Dermis microvascular lymphatic vessel endothelial cell (primary cell): ENCODE measurements around the gene TRIM29. TPM values are rescaled to one million over a fixed set of nuclear protein-coding genes. Genes with fewer than 3 reads are reported as not detected.
"Not testable (repeated sequence)": the region's sequence is repeated elsewhere in the genome, so short reads cannot be mapped to it uniquely, and the experiment has no call there.

ENCODE experiments used
- DNase-seq, 2 donors: peaks; one replicate each; pipeline versions ENCODE4 v3.0.0 to v3.0.0-alpha.2; 2010; ENCODE audit warnings: low read depth in 2 of 2
- total RNA-seq: library from RNA; depleted of rRNA; stranded (reverse); fragments of >200 nt; gene quantifications from 2 replicates; pipeline ENCODE4 v1.2.1, GENCODE V29; 2014

TRIM29 gene, protein sequence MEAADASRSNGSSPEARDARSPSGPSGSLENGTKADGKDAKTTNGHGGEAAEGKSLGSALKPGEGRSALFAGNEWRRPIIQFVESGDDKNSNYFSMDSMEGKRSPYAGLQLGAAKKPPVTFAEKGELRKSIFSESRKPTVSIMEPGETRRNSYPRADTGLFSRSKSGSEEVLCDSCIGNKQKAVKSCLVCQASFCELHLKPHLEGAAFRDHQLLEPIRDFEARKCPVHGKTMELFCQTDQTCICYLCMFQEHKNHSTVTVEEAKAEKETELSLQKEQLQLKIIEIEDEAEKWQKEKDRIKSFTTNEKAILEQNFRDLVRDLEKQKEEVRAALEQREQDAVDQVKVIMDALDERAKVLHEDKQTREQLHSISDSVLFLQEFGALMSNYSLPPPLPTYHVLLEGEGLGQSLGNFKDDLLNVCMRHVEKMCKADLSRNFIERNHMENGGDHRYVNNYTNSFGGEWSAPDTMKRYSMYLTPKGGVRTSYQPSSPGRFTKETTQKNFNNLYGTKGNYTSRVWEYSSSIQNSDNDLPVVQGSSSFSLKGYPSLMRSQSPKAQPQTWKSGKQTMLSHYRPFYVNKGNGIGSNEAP
- not detected in 2 replicates for total RNA-seq

DNA sequence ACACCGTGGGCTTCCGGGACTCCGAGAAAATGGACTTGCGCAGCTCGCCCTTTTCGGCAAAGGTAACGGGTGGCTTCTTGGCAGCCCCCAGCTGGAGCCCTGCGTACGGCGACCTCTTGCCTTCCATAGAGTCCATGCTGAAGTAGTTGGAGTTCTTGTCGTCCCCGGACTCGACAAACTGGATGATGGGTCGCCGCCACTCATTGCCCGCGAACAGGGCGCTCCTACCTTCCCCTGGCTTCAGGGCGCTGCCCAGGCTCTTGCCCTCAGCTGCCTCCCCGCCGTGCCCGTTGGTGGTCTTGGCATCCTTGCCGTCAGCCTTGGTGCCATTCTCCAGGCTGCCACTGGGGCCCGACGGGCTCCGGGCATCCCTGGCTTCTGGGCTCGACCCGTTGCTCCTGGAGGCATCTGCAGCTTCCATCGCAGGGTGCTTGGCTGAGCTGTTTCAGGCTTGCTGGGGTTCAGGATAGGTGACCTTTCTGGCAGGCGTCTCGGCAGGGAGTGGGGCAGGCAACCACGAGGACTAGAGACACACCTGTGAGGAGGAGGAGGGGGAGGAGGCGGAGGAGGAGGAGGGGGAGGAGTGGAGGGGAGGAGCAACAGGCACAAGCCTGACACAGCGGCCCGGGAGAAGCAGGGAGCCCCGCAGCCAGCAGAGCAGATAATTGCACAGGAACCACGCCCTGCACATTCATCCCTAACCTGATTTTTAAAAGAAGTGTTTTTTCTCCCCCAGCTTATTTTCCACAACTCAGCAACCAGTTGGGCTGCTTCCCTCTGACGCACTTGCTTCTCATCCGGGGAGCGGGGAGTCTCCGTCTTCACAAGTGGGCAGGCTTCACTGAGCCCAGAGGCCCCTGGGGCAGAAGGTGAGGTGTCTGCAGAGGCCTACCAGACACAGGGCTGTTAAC lies at the start of gene TRIM29:
Gene TRIM29 (minus strand): TSS at position 503 of the 911 bp plus-strand sequence. CDS start 82 bp downstream, at position 421.
- no peak for DNase-seq

DNA sequence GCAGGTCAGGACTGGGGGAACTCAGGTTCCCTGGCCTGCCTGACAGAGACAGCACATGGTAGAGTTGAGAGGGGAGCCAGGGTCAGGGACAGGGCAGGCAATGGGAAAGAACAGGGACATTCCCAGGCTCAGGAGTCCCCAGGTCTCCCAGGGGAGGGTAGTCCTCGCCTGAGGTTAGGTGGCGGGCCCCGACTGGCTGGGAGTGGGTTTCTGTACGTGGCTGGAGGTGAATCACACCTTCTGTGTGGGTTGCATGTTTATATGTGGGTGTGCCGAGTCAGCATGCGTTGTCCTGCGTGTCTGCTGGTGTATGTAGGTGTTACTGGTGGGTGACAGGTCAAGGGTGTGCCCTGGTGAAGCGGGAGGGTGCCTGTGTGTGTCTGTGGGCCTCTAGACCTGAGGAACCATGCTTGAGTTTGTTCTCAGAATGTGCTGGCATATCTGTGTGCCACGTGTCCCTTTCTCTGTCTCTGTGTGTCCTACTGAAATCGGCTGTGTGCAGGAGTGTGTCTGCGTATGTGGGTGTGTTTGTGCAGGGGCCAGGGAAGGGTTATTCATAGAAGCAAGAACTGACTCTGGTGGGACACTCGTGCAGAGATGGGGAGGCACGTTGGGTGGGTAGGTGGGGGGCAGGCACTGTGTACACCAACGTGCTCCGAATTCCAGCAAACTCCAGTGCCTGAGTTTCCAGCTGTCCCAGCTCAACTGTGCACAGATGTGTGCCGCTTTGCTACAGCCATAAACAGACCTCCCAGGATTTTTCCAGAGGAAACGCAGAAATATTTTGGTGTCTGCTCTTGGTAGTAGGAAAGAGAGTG lies 49.1 kb upstream of the TRIM29 start:
- peak in 1 of 2 donors; percentile 37 for DNase-seq

DNA sequence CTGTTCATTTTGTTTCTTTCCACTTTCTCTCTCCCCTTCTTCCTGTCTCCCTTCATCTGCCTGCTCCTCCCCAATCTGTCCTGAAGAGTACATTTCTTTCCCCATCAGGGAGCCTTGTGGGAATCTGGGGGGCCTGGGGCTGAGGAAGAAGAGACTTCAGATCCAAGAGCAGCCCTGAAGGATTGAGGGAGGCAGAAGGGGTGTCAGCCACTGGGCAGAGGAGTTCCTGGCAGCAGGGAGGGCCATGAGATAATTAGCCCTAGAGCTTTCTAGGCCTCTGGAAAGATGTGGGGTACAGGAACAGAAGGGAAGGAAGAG lies 48.5 kb upstream of the TRIM29 start:
- DNase-seq, result no peak

DNA sequence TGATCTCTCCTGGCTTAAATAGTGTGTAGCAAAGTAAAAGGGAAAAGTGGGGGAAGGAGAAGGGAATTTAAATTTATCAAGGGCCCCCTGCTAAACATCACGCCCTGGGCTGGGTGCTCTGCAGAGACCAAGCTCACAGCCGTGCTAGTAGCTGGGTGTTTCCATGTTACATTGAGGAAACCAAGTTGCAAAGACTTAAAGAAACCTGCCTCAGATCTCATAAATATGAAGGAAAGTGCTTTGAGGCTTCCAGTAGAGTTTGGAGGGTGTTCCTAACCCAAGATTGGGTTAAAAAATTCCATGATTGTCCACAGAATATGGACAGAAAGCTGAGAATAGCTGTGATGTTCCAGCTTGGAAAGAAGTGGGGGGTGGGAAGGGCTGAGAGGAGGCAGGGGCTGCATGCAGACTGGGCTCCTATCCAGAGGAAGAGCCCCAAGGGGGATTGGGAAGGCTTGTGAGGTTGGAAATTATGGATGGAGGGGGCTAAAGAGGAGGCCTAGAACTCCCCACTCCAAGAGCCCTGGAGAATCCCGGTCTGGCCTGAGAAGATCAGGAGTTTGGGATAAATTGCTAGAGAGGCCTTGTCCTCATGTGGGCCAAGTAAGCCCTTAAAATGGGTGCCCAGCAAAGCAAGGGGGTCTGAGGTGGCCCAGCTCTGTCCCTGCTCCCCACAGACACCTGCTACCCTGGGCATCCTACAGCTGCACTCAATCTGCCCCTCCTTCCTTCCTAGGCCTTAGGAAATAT lies 48.0 kb upstream of the TRIM29 start:
- no peak for DNase-seq

DNA sequence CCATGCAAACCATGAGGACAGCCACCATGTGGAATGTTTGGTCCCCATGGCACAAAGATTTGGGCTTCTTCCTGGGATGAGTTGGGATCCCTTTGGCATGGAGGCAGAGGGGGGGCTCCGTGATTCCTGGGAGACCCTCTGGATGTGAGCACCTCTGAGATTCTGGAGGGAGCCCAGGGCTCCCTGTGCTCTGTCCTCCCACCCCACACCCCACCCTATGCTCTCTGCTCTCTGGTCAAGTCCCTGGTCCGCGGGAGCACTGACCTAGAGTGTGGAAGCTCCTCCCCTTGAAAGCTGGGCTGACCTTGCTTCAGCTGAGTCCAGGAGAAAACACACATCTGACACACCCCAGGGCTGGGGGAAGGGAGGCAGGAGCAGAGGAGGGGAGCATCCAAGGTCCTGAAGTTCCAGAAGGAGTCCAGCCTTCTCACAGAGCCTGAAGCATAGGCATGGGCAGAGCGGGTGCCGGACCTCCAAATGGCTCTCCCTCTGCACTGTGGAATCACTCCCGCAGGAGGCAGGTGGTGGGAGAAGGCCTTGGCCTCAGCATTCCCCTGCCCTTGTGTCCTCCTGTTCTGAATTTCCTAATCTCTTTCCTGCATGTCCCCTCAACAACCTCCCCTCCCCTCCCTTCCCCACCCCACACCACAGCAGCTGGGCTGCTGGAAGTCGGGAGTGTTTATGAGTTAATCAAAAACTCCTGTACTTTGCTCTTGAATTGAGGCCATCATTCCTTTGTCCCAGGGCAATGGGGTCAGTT lies 47.2 kb upstream of the TRIM29 start:
- DNase-seq, result no peak

DNA sequence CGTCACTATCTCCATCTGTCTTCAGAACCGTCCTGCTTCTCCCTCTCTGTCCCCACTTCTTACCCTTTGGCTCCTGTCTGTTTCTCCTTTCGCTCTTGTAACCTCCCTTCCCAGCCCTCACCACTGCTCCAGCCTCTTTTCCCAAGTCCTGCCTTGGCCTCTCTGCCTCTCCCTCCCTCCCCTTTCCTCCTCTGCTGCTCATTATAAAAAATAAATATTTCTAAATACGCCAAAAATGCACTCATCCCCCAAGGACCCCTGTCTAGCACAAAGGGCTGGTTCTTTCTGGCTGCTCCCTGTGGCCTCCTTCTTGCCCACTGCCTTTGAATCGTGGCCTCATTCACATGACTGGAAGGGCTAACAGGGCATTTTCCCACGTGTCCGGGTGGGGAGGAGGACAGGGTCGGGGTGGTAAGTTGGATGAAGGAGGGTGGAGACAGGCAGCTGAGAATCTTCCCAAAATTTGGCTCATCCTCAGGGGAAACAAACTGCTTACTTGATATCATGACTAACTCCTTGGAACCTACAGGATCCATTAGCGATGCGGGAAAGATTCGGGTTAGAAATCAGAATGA lies 46.5 kb upstream of the TRIM29 start:
- DNase-seq, result no peak

DNA sequence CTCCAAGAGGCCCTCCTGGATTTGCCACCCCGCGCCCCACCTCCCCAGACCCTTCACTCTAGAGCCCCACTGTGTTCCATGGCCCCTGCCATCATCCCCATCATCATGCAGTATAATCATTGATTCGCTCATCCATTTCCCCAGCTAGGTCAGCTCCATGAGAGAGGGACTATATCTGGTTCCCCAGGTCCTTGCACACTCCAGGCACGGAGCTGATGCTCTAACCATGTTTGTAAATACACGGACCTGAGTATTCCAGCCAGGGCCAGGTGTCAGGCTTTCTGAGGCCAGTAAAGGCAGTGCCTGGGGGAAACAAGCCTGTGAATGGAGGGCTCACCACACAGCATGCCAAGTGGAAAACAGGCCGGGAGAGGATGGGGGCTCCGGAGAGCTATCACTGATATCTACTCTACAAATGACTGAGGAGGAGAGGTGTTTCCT lies 45.8 kb upstream of the TRIM29 start:
- DNase-seq, result no peak

DNA sequence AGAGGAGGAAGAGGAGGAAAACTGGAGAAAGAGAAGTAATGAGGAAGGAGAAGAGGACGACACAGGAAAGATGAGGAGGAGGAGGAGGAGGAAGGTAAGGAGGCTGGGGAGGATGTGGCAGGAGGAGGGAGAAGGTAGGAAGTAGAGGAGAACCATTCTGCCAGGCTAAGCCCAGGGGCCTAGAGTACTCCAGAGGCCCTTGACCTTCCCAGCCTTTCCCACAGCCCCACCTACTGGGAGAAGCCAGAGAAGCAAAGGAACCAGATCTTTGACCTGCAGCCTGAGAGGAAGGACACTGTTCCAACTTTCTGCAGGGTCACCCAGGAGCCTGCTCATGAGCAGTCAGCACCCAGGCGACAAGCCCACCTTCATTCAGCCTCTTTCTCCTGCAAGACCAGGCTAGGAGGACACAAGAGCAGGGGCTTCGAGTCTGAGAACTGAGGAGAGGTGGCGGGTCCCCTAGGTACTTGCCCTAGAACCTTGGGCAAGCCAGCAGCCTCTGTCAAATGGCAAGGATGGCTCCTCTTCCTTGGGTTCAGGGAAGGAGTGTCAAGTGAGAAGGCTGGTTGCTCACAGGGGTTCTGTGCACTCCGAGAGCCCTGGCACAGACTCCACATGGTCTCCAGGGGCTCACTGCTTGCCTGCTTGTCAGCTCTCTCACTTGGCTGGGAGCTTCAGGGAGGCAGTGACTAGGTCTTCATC lies 45.0 kb upstream of the TRIM29 start:
- DNase-seq, result no peak

DNA sequence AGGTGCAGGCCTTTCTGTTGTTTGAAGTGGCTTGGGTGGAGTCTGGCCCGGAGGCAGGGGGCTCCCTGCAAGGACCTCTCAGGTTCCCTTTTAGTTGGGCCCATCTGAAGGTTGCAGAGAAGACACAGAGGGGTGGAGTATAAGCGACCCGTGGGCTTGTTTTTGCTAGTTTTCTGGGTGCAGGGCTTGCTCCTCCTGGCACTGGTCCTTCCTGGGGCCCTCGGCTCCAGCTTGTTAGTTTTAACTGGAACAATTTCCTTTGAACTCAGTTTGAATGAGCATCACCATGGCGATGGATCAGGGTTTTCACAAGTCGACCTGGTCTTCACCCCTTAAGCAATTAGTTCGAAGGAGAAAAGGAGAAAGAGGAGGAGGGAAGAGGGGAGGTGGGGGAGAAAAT lies 44.5 kb upstream of the TRIM29 start:
- no peak for DNase-seq

DNA sequence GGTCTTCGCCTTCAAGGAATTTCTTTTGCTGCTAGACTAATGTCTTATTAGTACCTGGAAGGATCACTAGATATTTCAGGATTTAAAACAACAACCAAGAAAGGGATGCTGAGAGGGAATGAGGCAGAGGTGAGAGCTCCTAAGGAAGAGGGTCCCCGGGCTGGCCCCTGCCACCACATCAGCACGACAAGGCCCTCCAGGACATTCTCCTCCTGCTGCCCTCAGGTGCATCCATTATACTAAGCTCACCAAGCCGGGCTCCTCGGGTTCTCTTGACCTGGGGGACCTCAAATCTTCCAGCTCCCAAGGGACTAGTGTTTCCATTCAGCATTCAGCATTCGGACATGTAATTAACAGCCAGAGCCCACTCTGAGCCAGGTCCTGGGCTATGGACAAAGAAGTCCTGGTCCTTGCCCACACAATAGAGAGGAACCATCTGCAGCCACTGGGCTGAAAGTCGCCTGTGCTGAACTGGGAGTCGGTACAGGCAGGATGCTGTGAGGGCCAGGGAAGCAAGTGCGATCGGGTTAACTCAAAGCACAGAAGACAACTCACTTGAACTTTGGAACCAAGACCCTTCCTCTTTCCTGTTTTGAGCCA lies 43.6 kb upstream of the TRIM29 start:
- no peak for DNase-seq

DNA sequence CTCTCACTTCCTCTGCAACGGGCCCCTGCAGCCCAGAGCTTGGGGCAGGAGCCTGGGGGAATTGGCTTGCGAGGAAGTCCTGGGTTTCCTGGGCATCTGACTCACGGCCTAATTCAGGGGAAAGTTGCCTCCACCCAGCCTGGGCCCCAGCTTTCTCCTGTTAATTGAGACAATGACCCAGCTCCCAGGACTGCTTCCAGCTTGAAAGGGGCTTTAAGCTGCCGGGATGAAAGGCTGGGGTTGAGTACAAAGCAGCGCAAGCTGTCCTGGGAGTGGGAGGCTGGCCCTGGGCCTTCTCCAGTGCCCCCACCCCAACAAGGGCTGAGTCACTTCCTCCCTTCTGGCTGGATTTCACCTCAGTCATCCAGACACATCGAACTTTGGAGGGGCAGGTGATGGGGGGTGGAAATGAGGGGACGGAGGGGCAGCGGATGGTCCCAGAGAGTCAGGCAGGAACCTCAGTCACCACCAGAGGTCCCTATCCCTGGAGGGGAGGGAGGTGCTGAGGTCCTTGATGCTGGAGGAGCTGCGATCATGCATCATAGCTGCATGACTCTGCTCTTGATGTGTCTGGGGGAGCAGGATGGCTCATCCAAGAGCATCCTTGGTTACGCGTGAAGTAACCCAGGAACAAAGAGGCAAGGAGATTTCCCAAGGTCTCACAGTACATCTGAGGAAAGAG lies 42.8 kb upstream of the TRIM29 start:
- DNase-seq, result peak in 1 of 2 donors; percentile 20

DNA sequence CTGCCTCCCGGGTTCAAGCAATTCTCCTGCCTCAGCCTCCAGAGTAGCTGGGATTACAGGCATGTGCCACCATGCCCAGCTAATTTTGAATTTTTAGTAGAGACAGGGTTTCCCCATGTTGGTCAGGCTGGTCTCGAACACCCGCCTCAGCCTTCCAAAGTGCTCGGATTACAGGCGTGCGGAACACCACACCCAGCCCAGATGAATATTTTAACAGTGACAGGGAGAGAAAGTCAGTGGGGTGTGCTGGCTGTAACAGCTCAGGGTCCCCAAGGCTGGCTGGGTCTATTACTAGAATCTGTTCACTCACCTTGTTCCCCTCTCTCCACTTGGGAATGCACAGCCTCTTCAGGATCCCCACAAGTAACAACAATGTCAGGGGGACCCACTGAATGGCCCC lies 42.1 kb upstream of the TRIM29 start:
- DNase-seq, result not testable (repeated sequence)

DNA sequence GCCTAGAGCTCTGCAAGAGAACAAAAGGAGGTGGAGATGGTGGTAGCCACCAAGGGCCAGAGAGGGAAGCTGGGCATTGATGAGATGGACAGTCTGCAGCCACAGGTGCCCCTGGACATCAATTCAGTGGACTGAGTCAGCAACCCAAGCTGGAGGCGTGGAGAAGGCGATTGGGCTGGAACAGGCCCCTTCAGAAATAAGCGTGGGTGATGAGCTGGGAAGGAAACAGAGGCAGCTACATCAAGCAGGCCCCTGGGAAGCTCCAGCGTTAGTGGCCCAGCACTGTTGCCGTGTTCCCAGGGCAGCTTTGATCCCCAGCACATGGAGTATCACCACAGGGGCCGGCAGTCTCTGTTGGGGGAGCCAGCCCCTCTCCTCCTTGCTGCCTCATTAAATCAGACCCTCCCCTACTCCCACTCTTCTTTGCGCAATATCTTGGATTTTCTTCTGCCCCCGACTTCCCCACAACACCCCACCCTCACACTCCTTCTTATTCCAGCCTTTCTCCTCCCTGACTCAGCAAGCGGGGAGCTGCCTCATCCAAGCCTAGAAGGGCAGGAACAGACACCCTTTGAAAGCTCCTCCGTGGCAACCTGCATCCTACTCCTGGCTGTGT lies 41.3 kb upstream of the TRIM29 start:
- no peak for DNase-seq

DNA sequence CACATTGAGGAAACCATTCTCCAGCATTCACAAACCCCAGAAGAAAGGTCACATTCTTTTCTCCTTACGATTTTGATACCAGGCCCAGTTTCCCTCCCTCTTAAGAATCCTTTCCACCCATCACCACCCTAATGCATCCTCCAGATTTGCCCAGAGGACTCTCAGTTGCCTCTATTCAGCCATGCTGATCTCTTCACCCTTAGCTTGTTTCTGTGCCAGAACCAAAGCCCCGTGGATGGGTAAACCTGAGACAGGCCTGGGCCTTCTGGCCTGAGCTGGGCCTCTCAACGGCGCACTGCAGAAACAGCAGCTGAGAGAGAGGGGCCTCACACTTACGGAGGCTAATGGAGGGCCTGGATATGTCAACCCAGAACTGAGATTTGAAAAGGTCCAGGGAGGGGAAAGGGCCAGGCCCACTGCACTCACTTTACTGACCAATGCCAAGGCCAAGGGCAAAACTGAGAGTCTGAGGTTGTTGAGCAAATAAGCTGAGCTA lies 40.7 kb upstream of the TRIM29 start:
- no peak for DNase-seq

DNA sequence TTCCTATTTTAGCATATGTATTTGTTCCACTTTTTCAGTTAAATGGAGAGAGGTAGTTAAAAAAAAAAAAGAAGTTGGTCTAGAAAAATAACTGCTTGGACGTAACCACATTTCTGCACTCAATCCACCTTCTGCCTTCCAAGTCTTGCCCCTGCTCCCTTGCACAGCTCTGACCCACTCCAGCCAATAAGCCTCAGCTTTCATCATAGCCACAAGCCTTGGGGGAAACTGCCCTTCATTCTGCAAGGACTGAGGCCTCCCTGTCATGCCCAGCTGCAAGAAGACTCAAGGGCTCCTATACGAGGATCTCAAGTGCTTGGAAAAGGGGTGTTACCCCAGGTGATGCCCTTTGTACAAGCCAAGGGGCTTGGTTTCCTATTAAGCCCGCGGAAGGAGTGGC lies 37.0 kb upstream of the TRIM29 start:
- DNase-seq, result no peak

DNA sequence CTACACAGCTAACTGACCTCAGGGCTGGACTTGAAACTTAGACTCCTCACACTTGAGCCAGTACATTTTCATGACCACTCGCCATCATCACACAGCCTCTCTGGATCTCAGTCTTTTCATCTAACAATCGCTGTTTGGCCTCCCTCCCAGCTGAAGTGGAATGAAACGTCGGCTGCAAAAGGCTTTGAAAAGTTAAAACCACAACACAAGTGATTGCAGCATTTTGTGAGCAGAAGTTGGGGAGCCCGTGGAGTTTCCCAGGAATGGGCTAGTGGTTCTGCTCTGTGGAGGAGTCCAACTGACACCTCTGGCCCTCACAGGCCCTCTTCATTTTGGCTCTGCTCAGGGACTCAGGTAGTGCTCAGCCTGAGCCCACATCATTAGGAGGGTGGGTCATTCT lies 35.9 kb upstream of the TRIM29 start:
- DNase-seq, result no peak

DNA sequence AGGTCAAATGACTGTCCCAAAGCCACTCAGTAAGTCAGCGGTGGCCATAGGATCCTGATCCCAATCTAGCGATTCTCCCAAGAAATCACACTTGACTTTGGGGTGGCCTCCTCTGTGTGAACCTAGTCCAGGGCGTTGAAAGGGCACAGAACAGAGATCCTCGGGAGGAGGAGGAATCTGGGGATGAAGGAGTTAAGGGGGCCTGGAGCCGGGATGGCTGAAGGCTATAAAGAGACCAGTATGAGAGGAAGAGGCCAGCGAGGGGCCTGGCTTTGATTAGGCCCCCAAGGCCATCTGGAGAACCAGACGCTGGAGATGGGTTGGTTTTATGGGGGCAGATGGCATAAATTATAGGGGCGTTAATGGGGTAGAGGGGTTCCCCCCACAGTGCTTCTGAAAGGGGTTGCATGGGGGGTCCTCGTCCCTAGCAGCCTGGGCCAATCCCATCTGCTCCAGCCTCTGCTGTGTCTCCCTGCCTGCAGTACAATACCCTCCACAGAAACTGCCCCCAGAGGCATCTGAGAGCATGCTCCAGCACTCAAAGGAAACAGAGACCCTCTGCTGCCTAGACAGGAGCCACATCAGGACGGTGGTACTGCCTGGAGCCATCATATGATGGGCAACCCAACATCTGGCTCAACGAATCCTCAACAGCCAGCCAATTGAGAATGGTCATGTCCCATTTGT lies 35.2 kb upstream of the TRIM29 start:
- no peak for DNase-seq
